Astrocyte of the spinal cord (primary cell): ENCODE measurements around the gene DKKL1.
"Not testable (repeated sequence)": the region's sequence is repeated elsewhere in the genome, so short reads cannot be mapped to it uniquely, and the experiment has no call there.

Experiments
- DNase-seq: peaks from one replicate; pipeline ENCODE4 v3.0.0; 2011; ENCODE audit warnings: low read depth, low spot score
- H3K4me3 ChIP-seq: 2 replicates; pipeline ENCODE4 v1.5.1; 2011; ENCODE audit warnings: low read depth, mild to moderate bottlenecking, low read length, moderate library complexity
- CTCF ChIP-seq: IDR thresholded peaks from 2 replicates; pipeline ENCODE4 v1.5.1; 2012; ENCODE audit warnings: low read depth, mild to moderate bottlenecking, low read length, inconsistent platforms
- in situ Hi-C: cut with HindIII; loops from 2 replicates; pipeline ENCODE4 v1.10.0; 2017; ENCODE audit warnings: low sequenced_read_pairs

Gene DKKL1

GRCh38 chr19:49326165-49326704, 37.4 kb upstream of the DKKL1 start:
- no peak for TF ChIP-seq CTCF
- in situ Hi-C loops, result no loop called here
- H3K4me3 ChIP-seq, result no peak overlapping the region
- no peak for DNase-seq

- in situ Hi-C loops, result no loop called here
- TF ChIP-seq CTCF, result peak; percentile 73
- no peak overlapping the region for H3K4me3 ChIP-seq
- DNase-seq, result no peak
These were observed 35.7 kb upstream of the DKKL1 start for GRCh38 chr19:49327878-49328544.

GRCh38 chr19:49328741-49329140, 34.9 kb upstream of the DKKL1 start:
- no peak for TF ChIP-seq CTCF

GRCh38 chr19:49331187-49331586, 32.5 kb upstream of the DKKL1 start:
- H3K4me3 ChIP-seq, in situ Hi-C loops, DNase-seq: not testable (repeated sequence)

More at GRCh38 chr19:49328741-49329140, 34.9 kb upstream of the DKKL1 start:
- DNase-seq, result no peak
- H3K4me3 ChIP-seq, result no peak overlapping the region
- in situ Hi-C loops, result no loop called here

GRCh38 chr19:49331616-49332055, 32.0 kb upstream of the DKKL1 start:
- H3K4me3 ChIP-seq, result no peak overlapping the region
- TF ChIP-seq CTCF, result no peak
- DNase-seq, result peak; percentile 42
- in situ Hi-C loops, result no loop called here

- in situ Hi-C loops, DNase-seq, H3K4me3 ChIP-seq: not testable (repeated sequence)
These were observed 30.8 kb upstream of the DKKL1 start for GRCh38 chr19:49332691-49333417.

- no peak for TF ChIP-seq CTCF
- H3K4me3 ChIP-seq, result no peak overlapping the region
- DNase-seq, result no peak
- in situ Hi-C loops, result no loop called here
These were observed 30.3 kb upstream of the DKKL1 start for GRCh38 chr19:49333418-49333805.
